Iris pigment epithelial cell (primary cell): ENCODE measurements around the gene SLC6A8.
"Not testable (repeated sequence)": the region's sequence is repeated elsewhere in the genome, so short reads cannot be mapped to it uniquely, and the experiment has no call there.

Experiments
- DNase-seq: peaks from one replicate; pipeline ENCODE4 v3.0.0-alpha.2; 2011; ENCODE audit warnings: low read depth

The SLC6A8 gene

GRCh38 chrX:153731845-153732215, 44.1 kb downstream of the SLC6A8 start:
- no peak for DNase-seq

GRCh38 chrX:153732401-153732800, 44.7 kb downstream of the SLC6A8 start:
- no peak for DNase-seq

- DNase-seq = no peak
These were observed 46.0 kb downstream of the SLC6A8 start for GRCh38 chrX:153733651-153734240.

- DNase-seq = no peak
These were observed 47.1 kb downstream of the SLC6A8 start for GRCh38 chrX:153734871-153735270.

- peak; percentile 9 for DNase-seq
These were observed 47.5 kb downstream of the SLC6A8 start for GRCh38 chrX:153735274-153735673.

GRCh38 chrX:153736071-153736820, 48.5 kb downstream of the SLC6A8 start:
- DNase-seq = no peak

GRCh38 chrX:153736871-153737441, 49.2 kb downstream of the SLC6A8 start:
- DNase-seq = no peak

GRCh38 chrX:153738056-153738605, 50.4 kb downstream of the SLC6A8 start:
- DNase-seq = no peak

GRCh38 chrX:153739754-153740486, 52.2 kb downstream of the SLC6A8 start:
- DNase-seq = no peak

- no peak for DNase-seq
These were observed 53.0 kb downstream of the SLC6A8 start for GRCh38 chrX:153740631-153741222.

- DNase-seq = no peak
These were observed 53.7 kb downstream of the SLC6A8 start for GRCh38 chrX:153741446-153741845.

- not testable (repeated sequence) for DNase-seq
These were observed 54.4 kb downstream of the SLC6A8 start for GRCh38 chrX:153742111-153742510.

GRCh38 chrX:153742796-153743467, 55.2 kb downstream of the SLC6A8 start:
- not testable (repeated sequence) for DNase-seq

- DNase-seq = not testable (repeated sequence)
These were observed 55.9 kb downstream of the SLC6A8 start for GRCh38 chrX:153743468-153744209.

- DNase-seq = no peak
These were observed 56.7 kb downstream of the SLC6A8 start for GRCh38 chrX:153744210-153745066.

- not testable (repeated sequence) for DNase-seq
These were observed 57.3 kb downstream of the SLC6A8 start for GRCh38 chrX:153745067-153745433.
